ENCODE data around the gene TRIM2. TPM values are rescaled to one million over a fixed set of nuclear protein-coding genes. Genes with fewer than 3 reads are reported as not detected.

Gene TRIM2
- total RNA-seq, 4 donors from 2014 or later = 14.5 to 29.7 (median 16.6) TPM

DNA sequence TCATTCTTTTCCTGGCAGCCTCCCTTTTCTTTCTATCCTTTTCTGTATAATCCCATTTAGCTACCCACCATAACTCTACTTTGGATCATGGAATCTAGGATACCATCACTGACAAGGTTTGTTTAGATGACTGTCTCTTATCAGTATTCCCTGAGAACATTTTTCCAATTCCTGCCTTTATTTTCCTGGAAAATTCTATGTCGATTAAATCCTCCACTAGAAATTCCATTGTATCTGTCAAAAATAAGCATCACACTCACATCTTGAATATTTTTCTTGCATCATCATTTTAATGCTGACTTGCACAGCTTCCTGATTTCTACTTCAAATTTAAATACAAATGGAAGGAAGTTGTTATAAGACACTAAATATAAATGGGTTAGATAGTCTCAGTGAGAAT lies 20.2 kb downstream of the TRIM2 start:
- TF ChIP-seq, protein P1, sequence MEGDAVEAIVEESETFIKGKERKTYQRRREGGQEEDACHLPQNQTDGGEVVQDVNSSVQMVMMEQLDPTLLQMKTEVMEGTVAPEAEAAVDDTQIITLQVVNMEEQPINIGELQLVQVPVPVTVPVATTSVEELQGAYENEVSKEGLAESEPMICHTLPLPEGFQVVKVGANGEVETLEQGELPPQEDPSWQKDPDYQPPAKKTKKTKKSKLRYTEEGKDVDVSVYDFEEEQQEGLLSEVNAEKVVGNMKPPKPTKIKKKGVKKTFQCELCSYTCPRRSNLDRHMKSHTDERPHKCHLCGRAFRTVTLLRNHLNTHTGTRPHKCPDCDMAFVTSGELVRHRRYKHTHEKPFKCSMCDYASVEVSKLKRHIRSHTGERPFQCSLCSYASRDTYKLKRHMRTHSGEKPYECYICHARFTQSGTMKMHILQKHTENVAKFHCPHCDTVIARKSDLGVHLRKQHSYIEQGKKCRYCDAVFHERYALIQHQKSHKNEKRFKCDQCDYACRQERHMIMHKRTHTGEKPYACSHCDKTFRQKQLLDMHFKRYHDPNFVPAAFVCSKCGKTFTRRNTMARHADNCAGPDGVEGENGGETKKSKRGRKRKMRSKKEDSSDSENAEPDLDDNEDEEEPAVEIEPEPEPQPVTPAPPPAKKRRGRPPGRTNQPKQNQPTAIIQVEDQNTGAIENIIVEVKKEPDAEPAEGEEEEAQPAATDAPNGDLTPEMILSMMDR (IDR thresholded peaks at IDR 0.05; ENCODE audit: low read depth) = no peak

GRCh38 chr4:153227469-153228075 lies 23.3 kb downstream of the TRIM2 start:
- TF ChIP-seq, protein P1 (IDR thresholded peaks at IDR 0.05; ENCODE audit: low read depth) = no peak

DNA sequence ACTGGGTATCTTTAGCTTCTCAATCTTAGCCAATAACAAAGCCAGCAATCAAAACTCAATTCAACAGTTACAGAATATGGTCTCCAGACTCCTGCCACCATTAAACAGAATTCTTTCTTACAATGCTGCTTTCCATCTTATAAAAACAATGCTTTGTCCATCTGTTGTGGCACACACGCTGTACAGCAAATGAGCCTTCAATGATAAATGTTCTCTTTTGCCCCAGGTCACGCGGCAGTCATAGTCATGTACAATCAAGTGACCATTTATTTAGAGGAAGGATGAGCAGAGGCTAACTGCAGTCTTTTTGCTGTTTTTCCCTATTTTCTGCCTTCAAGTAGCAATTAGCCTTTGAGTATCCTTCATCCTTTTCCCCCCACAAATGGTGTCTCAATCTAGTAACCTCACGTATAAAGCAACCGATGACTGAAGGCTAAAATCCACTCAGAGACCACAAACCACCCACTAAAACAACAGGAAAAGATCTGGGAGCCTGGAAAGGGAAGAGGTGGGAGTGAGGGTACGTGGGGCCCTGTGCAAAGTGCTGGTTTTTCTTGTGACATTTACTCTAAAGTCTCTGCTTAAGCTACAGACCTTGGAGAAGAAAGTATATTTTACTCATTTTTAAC lies 24.4 kb downstream of the TRIM2 start:
- TF ChIP-seq, protein P1 (IDR thresholded peaks at IDR 0.05; ENCODE audit: low read depth) = no peak

- TF ChIP-seq, protein P1 (IDR thresholded peaks at IDR 0.05; ENCODE audit: low read depth) = no peak
Measured at GRCh38 chr4:153229545-153229944, 25.3 kb downstream of the TRIM2 start.

- TF ChIP-seq, protein P1 (IDR thresholded peaks at IDR 0.05; ENCODE audit: low read depth) = no peak
Measured at GRCh38 chr4:153232768-153233167, 28.5 kb downstream of the TRIM2 start.

GRCh38 chr4:153233761-153234371 lies 29.6 kb downstream of the TRIM2 start:
- TF ChIP-seq, protein P1 (IDR thresholded peaks at IDR 0.05; ENCODE audit: low read depth) = no peak

DNA sequence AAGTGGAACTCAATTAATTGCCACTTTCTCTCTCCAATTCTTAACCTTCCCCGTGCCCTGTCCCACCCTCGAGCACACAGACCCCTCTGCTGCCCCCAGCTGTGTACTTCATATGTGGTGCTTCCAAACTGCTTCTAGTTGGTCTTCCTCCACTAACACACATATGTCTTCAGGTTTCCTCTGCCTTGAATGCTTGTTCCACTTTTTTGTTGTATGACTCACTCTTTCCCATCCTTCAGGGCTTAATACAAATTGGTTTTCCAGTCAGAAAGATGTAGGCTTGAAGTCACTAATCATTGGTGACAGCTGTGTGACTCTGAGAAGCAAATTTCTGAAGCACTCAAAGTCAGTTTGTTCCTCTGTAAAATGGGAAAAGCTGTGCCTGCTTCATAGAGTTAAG lies 30.6 kb downstream of the TRIM2 start:
- TF ChIP-seq, protein P1 (IDR thresholded peaks at IDR 0.05; ENCODE audit: low read depth) = no peak

All from subcutaneous adipose tissue (tissue), 4 donors.